Hepatocyte (in vitro differentiated cells): Measurements from ENCODE around the gene HOXC6. TPM values are rescaled to one million over a fixed set of nuclear protein-coding genes. Genes with fewer than 3 reads are reported as not detected.
A peak's percentile ranks its signal among the peaks of the same experiment; 100 is the strongest.

ENCODE experiments used
- DNase-seq: peaks from one replicate; pipeline ENCODE4 v3.0.0-alpha.2; 2016; ENCODE audit warnings: low spot score
- H2AFZ ChIP-seq: fragments of 200-600 bp; sonication (generic); 2 replicates; pipeline ENCODE4 v1.6.0; 2016; ENCODE audit warnings: antibody characterized with exemption, mild to moderate bottlenecking
- H3K27ac ChIP-seq: fragments of 200-600 bp; sonication (generic); 2 replicates; pipeline ENCODE4 v1.5.1; 2016; ENCODE audit warnings: mild to moderate bottlenecking
- H3K27me3 ChIP-seq: fragments of 200-600 bp; sonication (generic); 2 replicates; pipeline ENCODE4 v1.6.1; 2016
- H3K36me3 ChIP-seq: fragments of 200-600 bp; sonication (generic); replicated peaks from 2 replicates; pipeline ENCODE4 v1.5.1; 2016; ENCODE audit warnings: low read depth; ENCODE audit not compliant: insufficient read depth
- H3K4me1 ChIP-seq: fragments of 200-600 bp; sonication (generic); 2 replicates; pipeline ENCODE4 v1.5.1; 2016; ENCODE audit warnings: mild to moderate bottlenecking, moderate library complexity; ENCODE audit not compliant: insufficient read depth
- H3K4me2 ChIP-seq: fragments of 200-600 bp; sonication (generic); 2 replicates; pipeline ENCODE4 v1.6.0; 2016
- H3K4me3 ChIP-seq: fragments of 200-600 bp; sonication (generic); 2 replicates; pipeline ENCODE4 v1.5.1; 2016; ENCODE audit warnings: mild to moderate bottlenecking
- H3K79me2 ChIP-seq: fragments of 200-600 bp; sonication (generic); 2 replicates; pipeline ENCODE4 v1.6.0; 2017; ENCODE audit warnings: mild to moderate bottlenecking
- H3K9me2 ChIP-seq: fragments of 200-600 bp; sonication (generic); replicated peaks from 2 replicates; pipeline ENCODE4 v1.6.0; 2017; ENCODE audit warnings: mild to moderate bottlenecking; ENCODE audit not compliant: insufficient read depth
- H3K9me3 ChIP-seq: fragments of 200-600 bp; sonication (generic); 2 replicates; pipeline ENCODE4 v1.5.1; 2016; ENCODE audit warnings: low read depth, mild to moderate bottlenecking
- H4K20me1 ChIP-seq: fragments of 200-600 bp; sonication (generic); 2 replicates; pipeline ENCODE4 v1.6.0; 2016; ENCODE audit warnings: mild to moderate bottlenecking; ENCODE audit not compliant: insufficient read depth, poor library complexity, severe bottlenecking
- EZH2 ChIP-seq: fragments of 200-600 bp; sonication (generic); IDR thresholded peaks from 2 replicates; pipeline ENCODE4 v1.6.1; 2016; ENCODE audit warnings: antibody characterized with exemption, mild to moderate bottlenecking, borderline replicate concordance
- EZH2phosphoT487 ChIP-seq: fragments of 200-600 bp; sonication (generic); IDR thresholded peaks from one replicate; pipeline ENCODE4 v1.6.1; 2018; ENCODE audit warnings: antibody characterized with exemption, mild to moderate bottlenecking, low read depth, moderate library complexity; ENCODE audit not compliant: unreplicated experiment, severe bottlenecking
- WGBS: methylation state at CpG from one replicate; pipeline ENCODE4 v1.1.6; 2016; ENCODE audit warnings: low lambda C conversion rate; ENCODE audit errors: missing lambda C conversion rate; 5-methylcytosine and 5-hydroxymethylcytosine counted together
- polyA plus RNA-seq: library from polyadenylated mRNA; unstranded; fragments of >200 nt; fragmentation: Nextera tagmentation; extraction: Ambion mirVana; gene quantifications from 2 replicates; pipeline ENCODE4 v1.2.1, GENCODE V29; 2016
- total RNA-seq: library from RNA; depleted of rRNA; stranded (reverse); fragments of >200 nt; gene quantifications from 2 replicates; pipeline ENCODE4 v1.2.3, GENCODE V29; 2014
- TF ChIP-seq, protein P1 (sequence below): fragments of 200-600 bp; sonication (generic); IDR thresholded peaks from 2 replicates; pipeline ENCODE4 v1.5.1; 2016; ENCODE audit warnings: antibody characterized with exemption, mild to moderate bottlenecking; ENCODE audit not compliant: poor library complexity

Gene HOXC6
- total and polyA plus RNA-seq, 2 experiments from 2014 or later = 4.5 to 11.1 TPM

DNA sequence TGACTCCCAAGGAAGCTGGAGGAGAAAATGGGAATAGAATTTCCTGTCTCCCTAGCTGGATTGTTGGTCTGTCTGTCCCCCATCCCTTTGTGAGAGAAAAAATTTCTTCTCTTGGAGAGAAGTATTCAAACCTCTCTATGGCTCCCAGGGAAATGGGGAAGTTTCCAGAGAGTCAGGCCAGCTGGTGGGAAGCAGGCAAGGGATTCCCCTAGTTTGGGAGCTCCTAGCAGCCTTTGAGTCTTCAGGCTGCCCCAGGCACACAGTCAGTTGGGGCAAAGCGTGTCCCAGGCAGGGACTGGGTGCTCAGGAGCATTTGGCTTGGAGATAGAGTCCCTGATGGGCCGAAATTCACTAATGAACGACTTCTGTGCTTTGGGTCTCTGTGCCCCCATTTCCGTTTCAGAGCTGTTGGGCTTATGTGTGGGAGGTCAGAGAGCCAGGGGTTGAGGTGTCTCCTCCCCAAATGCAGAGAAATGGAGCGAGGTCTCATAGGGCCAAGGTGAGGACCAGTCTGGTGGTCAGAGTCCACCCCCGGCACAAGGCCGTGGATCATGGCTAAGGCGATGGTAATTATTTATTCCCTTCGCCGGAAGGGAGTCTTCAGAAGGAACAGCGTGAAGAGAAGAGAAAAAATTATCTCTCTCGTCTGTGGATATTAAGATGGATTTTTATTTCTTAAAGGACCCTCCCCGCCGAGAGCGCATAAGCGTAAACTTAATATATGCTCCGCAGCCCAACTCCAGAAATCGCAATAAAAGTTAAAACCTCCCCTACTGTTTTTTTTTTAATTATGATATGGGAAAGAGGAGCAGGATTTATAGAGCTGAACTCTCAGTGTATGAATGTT, 34.9 kb upstream of the HOXC6 start:
- 53% methylated on average over 18 of the region's 18 CpGs for WGBS
- Histone ChIP-seq H3K27ac (no peak overlapping the region), H3K79me2 (no peaks in the 10 kb centered on the region), H3K27me3 (peaks cover 98% of the 10 kb centered on the region), H3K4me1 (peaks cover 23% of the 10 kb centered on the region), H3K36me3 (no peaks in the 10 kb centered on the region), H2AFZ (peak overlapping the region; percentile 35), H3K9me2 (no peaks in the 10 kb centered on the region), H3K4me3 (no peak overlapping the region), H3K9me3 (no peaks in the 10 kb centered on the region), H4K20me1 (no peaks in the 10 kb centered on the region), H3K4me2 (no peak overlapping the region)
- no peak for DNase-seq
- TF ChIP-seq, protein P1, sequence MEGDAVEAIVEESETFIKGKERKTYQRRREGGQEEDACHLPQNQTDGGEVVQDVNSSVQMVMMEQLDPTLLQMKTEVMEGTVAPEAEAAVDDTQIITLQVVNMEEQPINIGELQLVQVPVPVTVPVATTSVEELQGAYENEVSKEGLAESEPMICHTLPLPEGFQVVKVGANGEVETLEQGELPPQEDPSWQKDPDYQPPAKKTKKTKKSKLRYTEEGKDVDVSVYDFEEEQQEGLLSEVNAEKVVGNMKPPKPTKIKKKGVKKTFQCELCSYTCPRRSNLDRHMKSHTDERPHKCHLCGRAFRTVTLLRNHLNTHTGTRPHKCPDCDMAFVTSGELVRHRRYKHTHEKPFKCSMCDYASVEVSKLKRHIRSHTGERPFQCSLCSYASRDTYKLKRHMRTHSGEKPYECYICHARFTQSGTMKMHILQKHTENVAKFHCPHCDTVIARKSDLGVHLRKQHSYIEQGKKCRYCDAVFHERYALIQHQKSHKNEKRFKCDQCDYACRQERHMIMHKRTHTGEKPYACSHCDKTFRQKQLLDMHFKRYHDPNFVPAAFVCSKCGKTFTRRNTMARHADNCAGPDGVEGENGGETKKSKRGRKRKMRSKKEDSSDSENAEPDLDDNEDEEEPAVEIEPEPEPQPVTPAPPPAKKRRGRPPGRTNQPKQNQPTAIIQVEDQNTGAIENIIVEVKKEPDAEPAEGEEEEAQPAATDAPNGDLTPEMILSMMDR = no peak
- no peak for TF ChIP-seq EZH2
- TF ChIP-seq EZH2phosphoT487 = peak; percentile 50

DNA sequence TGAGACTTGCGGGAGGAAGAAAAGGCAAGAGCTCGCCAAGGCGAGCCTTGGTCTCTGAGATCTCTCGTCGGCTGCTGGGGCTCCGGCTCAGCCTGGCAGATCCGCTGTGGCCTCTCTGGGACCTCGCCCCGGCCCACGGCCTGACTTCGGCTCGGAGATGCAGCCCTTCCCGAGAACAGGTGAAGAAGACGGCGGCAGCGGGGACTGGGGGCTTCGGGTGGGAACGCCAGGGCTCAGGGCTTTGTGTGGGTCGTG, 34.3 kb upstream of the HOXC6 start:
- Histone ChIP-seq H3K27ac (no peak overlapping the region), H3K36me3 (no peaks in the 10 kb centered on the region), H3K9me2 (no peaks in the 10 kb centered on the region), H3K79me2 (no peaks in the 10 kb centered on the region), H3K4me2 (peak overlapping the region; percentile 83), H3K4me1 (peaks cover 23% of the 10 kb centered on the region), H4K20me1 (no peaks in the 10 kb centered on the region), H3K4me3 (no peak overlapping the region), H3K27me3 (peaks cover 98% of the 10 kb centered on the region), H2AFZ (peak overlapping the region; percentile 35), H3K9me3 (no peaks in the 10 kb centered on the region)
- TF ChIP-seq, protein P1 = no peak
- TF ChIP-seq EZH2phosphoT487 = peak; percentile 27
- no peak for TF ChIP-seq EZH2
- DNase-seq = no peak
- 16% methylated on average over 19 of the region's 19 CpGs for WGBS

DNA sequence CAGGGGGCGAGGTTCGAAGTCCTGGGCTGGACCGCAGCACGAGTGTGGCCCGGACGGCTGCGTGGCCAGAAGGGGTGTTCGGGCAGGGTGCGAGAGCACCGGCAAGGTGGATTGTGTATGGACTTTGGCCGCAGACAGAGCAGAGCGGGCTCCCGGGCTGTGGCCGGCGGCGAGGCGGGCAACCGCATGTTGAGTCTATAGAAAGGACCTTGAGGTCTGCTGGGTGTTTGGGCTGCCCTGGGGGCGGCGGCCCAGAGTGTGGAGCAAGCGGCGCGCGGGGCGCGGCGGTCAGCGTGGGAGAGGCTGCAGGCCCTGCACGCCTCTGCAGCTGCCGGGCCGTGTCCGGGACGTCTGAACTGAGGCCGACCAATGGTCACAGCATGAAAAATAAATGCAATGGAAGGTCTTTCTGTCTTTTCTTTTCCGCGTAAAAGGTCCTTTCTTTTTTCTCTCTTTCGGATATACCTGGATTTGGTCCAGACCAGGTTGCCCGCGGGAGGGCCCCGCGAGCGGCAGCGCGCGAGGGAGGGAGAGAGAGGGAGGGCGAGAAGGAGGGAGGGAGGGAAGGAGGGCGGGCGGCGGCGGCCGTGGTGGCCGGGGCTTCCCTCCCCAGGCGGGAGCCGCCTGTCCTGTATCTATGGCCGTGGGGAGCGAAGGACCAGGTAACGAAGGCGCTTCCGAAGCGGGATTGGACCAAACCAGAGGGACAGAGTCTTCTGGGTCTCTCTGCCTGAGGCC, 33.8 kb upstream of the HOXC6 start:
- WGBS = 9% methylated on average over 47 of the region's 60 CpGs
- H3K4me1 ChIP-seq = peaks cover 23% of the 10 kb centered on the region
- H3K36me3 ChIP-seq = no peaks in the 10 kb centered on the region
- no peaks in the 10 kb centered on the region for H3K79me2 ChIP-seq
- no peaks in the 10 kb centered on the region for H4K20me1 ChIP-seq
- H3K9me3 ChIP-seq = no peaks in the 10 kb centered on the region
- H3K27me3 ChIP-seq = peaks cover 98% of the 10 kb centered on the region
- peak overlapping the region; percentile 83 for H3K4me2 ChIP-seq
- no peak overlapping the region for H3K27ac ChIP-seq
- H3K9me2 ChIP-seq = no peaks in the 10 kb centered on the region
- DNase-seq = no peak
- H3K4me3 ChIP-seq = no peak overlapping the region
- peak; percentile 79 for TF ChIP-seq EZH2phosphoT487
- TF ChIP-seq EZH2 = peak; percentile 63
- TF ChIP-seq, protein P1 = no peak
- peak overlapping the region; percentile 52 for H2AFZ ChIP-seq
